ENCODE measurements around the gene PGAP6.
"Not testable (repeated sequence)": the region's sequence is repeated elsewhere in the genome, so short reads cannot be mapped to it uniquely, and the experiment has no call there.

The PGAP6 gene, protein sequence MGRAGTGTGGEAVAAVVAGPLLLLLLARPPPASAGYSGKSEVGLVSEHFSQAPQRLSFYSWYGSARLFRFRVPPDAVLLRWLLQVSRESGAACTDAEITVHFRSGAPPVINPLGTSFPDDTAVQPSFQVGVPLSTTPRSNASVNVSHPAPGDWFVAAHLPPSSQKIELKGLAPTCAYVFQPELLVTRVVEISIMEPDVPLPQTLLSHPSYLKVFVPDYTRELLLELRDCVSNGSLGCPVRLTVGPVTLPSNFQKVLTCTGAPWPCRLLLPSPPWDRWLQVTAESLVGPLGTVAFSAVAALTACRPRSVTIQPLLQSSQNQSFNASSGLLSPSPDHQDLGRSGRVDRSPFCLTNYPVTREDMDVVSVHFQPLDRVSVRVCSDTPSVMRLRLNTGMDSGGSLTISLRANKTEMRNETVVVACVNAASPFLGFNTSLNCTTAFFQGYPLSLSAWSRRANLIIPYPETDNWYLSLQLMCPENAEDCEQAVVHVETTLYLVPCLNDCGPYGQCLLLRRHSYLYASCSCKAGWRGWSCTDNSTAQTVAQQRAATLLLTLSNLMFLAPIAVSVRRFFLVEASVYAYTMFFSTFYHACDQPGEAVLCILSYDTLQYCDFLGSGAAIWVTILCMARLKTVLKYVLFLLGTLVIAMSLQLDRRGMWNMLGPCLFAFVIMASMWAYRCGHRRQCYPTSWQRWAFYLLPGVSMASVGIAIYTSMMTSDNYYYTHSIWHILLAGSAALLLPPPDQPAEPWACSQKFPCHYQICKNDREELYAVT

GRCh38 chr16:381789-382717, at the start of gene PGAP6:
PGAP6 (minus strand) TSS chr16:381978; CDS start chr16:381821, 157 bp downstream.
- DNase-seq (ENCODE audit: low read depth) = no peak

DNA sequence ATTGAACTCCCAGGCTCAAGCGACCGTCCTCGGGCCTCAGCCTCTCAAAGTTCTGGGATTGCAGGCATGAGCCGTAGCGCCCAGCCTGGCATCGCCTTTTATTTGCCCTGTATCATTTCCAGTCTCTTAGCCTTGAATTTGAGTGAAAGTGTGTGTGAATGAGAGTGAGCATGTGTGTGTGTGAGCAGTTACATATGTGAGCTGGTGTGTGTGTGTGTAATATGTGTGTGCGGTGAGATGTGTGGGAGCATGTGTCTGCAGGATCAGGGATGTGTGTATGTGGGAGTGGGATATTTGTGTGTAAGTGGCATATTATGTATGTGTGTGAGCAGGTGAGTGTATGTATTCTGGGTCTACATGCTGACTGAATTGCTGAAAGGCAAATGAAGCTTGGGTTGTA, 49.1 kb upstream of the PGAP6 start:
- DNase-seq (ENCODE audit: low read depth) = no peak

GRCh38 chr16:427250-427649, 45.5 kb upstream of the PGAP6 start:
- DNase-seq (ENCODE audit: low read depth) = no peak

- no peak for DNase-seq (ENCODE audit: low read depth)
Observed at GRCh38 chr16:426906-427249, 45.1 kb upstream of the PGAP6 start.

DNA sequence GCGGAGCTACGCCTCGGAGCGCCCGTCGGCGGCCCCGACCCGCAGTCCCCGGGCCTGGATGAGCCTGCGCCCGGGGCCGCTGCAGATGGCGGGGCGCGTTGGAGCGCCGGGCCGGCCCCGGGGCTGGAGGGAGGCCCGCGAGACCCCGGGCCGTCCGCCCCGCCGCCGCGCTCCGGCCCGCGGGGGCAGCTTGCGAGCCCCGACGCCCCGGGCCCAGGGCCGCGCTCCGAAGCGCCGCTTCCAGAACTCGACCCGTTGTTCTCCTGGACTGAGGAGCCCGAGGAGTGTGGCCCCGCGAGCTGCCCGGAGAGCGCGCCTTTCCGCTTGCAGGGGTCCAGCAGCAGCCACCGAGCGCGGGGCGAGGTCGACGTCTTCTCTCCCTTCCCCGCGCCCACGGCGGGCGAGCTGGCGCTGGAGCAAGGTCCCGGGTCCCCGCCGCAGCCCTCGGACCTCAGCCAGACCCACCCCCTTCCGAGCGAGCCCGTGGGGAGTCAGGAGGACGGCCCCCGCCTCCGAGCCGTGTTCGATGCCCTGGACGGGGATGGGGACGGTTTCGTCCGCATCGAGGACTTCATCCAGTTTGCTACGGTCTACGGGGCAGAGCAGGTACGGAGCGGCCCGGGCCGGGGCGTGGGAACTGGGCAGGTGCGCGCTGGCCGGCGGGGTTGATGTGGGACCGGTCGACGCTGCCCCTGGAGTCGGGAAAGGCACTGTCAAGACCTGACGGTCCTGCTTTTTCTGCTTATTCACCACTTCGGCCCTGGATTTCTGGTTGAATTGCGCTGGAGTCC, 44.5 kb upstream of the PGAP6 start:
- DNase-seq (ENCODE audit: low read depth) = no peak

GRCh38 chr16:425740-426114, 43.9 kb upstream of the PGAP6 start:
- DNase-seq (ENCODE audit: low read depth) = no peak

DNA sequence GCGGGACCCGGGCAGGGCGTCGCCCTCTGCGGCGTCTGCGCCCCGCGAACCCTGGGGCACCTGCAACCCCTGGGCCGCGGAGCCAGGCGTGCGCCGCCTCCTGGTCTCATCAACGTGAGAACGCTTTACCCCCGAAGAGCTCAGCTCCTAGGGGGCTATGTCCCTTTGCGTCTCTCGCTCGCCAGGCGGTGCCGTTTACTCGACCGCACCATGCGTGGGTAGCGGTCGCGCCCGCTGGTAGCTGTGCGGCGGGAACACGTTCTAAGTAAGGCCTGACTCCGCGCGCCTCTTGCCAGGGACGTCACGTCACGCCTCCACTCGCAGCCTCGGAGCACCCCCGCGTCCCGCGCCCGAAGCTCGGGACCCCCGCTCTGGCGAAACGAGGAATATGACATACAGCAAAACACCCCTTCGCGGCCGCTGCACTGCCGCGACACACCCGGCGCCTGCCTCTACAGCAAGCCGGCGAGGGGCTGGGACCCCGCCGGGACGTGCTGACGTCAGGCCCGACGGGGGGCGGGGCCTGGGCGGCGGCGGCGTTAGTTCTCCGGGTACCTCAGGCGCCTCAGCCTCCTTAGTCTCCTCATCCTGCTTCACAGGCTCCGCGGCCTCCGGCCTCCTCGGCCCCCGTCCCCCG, 43.4 kb upstream of the PGAP6 start, which contains the start of gene RAB11FIP3:
RAB11FIP3 (plus strand) TSS at position 568 of the 637 bp plus-strand sequence. CDS start 358 bp downstream, outside the sequence.
- peak; percentile 46 for DNase-seq (ENCODE audit: low read depth)

- peak; percentile 16 for DNase-seq (ENCODE audit: low read depth)
Observed at GRCh38 chr16:424623-425081, 42.9 kb upstream of the PGAP6 start.

- DNase-seq (ENCODE audit: low read depth) = peak; percentile 97
Observed at GRCh38 chr16:424033-424622, 42.4 kb upstream of the PGAP6 start.

- DNase-seq (ENCODE audit: low read depth) = not testable (repeated sequence)
Observed at GRCh38 chr16:422179-422578, 40.4 kb upstream of the PGAP6 start.

DNA sequence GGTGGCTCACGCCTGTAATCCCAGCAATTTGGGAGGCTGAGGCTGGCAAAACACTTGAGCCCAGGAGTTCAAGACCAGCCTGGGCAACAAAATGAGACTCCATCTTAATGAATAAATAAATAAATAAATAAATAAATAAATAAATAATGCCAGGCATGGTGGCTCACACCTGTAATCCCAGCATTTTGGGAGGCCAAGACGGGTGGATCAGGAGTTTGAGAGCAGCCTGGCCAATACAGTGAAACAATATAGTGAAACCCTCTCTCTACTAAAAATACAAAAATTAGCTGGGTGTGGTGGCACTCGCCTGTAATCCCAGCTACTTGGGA, 33.4 kb upstream of the PGAP6 start:
- DNase-seq (ENCODE audit: low read depth) = not testable (repeated sequence)

GRCh38 chr16:414395-415169, 32.8 kb upstream of the PGAP6 start:
- no peak for DNase-seq (ENCODE audit: low read depth)

DNA sequence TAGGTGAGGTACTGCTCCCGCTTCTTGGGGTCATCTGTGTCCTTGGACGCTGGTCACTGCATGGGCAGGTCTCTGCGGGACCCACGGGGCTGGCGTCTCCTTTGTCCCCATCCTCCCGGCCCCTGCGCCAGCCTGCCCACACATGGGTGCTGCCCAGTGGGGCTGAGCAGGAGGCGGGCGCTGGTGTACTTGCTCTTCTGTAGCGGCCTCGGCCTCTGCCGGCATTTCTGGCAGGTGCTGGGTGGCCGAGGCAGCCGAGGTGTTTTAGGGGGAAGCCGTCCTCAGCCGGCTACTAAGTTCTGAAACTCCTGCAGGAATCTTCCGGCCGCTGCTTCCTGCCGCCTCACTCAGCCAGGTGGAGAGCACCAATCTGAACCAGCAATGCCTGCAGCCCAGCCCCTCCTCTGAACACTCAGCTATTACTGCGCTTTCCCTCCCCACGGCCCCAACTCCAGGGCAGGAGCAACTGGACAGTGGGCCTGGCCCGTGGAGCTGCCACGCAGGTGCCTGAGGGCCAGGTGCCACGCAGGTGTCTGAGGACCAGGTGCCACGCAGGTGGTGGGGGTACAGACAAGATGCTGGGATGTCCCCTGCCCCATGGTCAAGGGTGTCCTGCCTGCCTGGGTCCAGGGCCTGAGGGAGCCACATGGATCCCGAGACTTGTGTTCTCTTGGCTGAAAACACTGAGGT, 29.9 kb upstream of the PGAP6 start:
- no peak for DNase-seq (ENCODE audit: low read depth)

DNA sequence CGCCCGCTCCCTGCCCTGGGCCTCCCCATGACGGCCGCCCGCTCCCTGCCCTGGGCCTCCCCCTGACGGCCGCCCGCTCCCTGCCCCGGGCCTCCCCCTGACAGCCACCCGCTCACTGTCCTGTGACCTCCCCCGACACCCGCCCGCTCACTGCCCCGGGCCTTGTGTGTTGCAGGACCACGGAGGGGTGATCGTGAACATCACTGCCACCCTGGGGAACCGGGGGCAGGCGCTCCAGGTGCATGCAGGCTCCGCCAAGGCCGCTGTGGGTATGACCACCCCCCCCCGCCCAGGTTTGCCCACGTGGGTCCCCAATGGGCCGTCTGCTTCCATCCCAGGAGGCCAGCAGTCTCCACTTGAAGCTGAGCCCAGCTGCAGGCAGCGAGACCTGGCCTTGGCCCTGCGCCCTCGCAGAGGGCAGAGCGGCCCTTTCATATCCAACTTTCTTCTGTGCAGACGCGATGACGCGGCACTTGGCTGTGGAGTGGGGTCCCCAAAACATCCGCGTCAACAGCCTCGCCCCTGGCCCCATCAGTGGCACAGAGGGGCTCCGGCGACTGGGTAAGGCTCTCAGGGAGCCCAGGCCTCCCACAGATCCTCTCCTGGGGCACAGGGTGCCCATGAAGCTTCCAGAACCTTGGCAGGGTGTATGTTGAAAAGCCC, 28.9 kb upstream of the PGAP6 start:
- no peak for DNase-seq (ENCODE audit: low read depth)

DNA sequence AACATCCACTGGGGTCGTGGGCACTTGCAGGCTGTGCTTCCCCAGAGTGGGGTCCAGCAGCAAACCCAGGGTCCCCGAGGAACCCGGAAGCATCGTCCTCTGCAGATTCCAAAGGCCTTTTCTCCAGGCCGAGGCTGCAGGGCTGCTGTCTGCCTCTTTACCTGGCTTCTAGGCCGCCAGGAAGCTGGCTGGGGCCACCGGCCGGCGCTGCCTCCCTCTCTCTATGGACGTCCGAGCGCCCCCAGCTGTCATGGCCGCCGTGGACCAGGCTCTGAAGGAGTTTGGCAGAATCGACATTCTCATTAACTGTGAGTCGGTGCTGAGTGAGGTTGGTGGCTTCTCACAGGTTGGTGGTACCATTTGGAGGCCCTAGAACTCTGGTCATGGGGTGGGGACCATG, 25.5 kb upstream of the PGAP6 start:
- DNase-seq (ENCODE audit: low read depth) = no peak

GRCh38 chr16:405548-406506, 24.0 kb upstream of the PGAP6 start:
- DNase-seq (ENCODE audit: low read depth) = no peak

- DNase-seq (ENCODE audit: low read depth) = no peak
Observed at GRCh38 chr16:404971-405486, 23.3 kb upstream of the PGAP6 start.
